HepG2 (cell line): Measurements from ENCODE around the gene PNPLA1.

Source experiments
- CBFB ChIP-seq: sonication (generic); formaldehyde crosslinking; IDR thresholded peaks from 2 replicates; pipeline ENCODE4 v1.4.0; 2020; ENCODE audit warnings: missing genetic modification reagents
- CCAR2 ChIP-seq: fragments of 200-400 bp; formaldehyde crosslinking; optimal IDR thresholded peaks from 2 replicates; pipeline ENCODE3; 2018; ENCODE audit warnings: low read depth, mild to moderate bottlenecking, low read length, moderate library complexity
- CREM ChIP-seq, 2 experiments: sonication (generic) in 1 of 2; formaldehyde crosslinking in 1 of 2; IDR thresholded peaks; 2 replicates each; pipeline versions ENCODE4 v1.4.0 to v1.6.1; 2016 to 2020; ENCODE audit warnings: antibody characterized with exemption in 1 of 2, mild to moderate bottlenecking in 1 of 2, missing genetic modification reagents in 1 of 2
- CTCF ChIP-seq: sonication (generic); formaldehyde crosslinking; IDR thresholded peaks from 2 replicates; pipeline ENCODE4 v1.5.0; 2020; ENCODE audit warnings: mild to moderate bottlenecking, missing genetic modification reagents, moderate library complexity
- NR2F2 ChIP-seq: IDR thresholded peaks from 2 replicates; pipeline ENCODE4 v1.6.1; 2012; ENCODE audit warnings: low read depth, inconsistent platforms, borderline replicate concordance
- RAD21 ChIP-seq: fragments of 450-650 bp; formaldehyde crosslinking; IDR thresholded peaks from 2 replicates; pipeline ENCODE4 v1.5.0; 2020; ENCODE audit warnings: mild to moderate bottlenecking
- REST ChIP-seq, 2 experiments: IDR thresholded peaks; 2 replicates each; pipeline ENCODE4 v1.6.1; 2011 to 2012; ENCODE audit warnings: low read length in 2 of 2, borderline replicate concordance in 1 of 2, low read depth in 1 of 2, mild to moderate bottlenecking in 1 of 2, moderate library complexity in 1 of 2
- TAF1 ChIP-seq: sonication (generic); formaldehyde crosslinking; IDR thresholded peaks from 2 replicates; pipeline ENCODE4 v1.4.0; 2020; ENCODE audit warnings: missing genetic modification reagents
- ZBTB7A ChIP-seq: sonication (generic); formaldehyde crosslinking; IDR thresholded peaks from 2 replicates; pipeline ENCODE4 v1.8.0; 2022; ENCODE audit warnings: mild to moderate bottlenecking, missing genetic modification reagents
- ZNF17 ChIP-seq: sonication (generic); formaldehyde crosslinking; IDR thresholded peaks from 2 replicates; pipeline ENCODE4 v1.5.0; 2020; ENCODE audit warnings: mild to moderate bottlenecking, missing genetic modification reagents
- ZNF292 ChIP-seq: sonication (generic); formaldehyde crosslinking; IDR thresholded peaks from 2 replicates; pipeline ENCODE4 v1.8.1; 2022; ENCODE audit warnings: mild to moderate bottlenecking, low read depth, missing genetic modification reagents, borderline replicate concordance
- ZNF513 ChIP-seq: sonication (generic); formaldehyde crosslinking; conservative IDR thresholded peaks from 2 replicates; pipeline ENCODE4 v1.5.0; 2020; ENCODE audit warnings: missing genetic modification reagents
- ZNF629 ChIP-seq: sonication (generic); formaldehyde crosslinking; conservative IDR thresholded peaks from 2 replicates; pipeline ENCODE4 v1.5.0; 2020; ENCODE audit warnings: missing genetic modification reagents
- ZNF850 ChIP-seq: sonication (generic); formaldehyde crosslinking; conservative IDR thresholded peaks from 2 replicates; pipeline ENCODE4 v1.9.0; 2021; ENCODE audit warnings: mild to moderate bottlenecking, missing genetic modification reagents

- TF ChIP-seq CREM (IDR thresholded peaks at IDR 0.05) (no peak), CREM (CRISPR knock-in tag; IDR thresholded peaks at IDR 0.05) (no peak), ZNF513 (CRISPR knock-in tag) (no peak), ZNF850 (CRISPR knock-in tag) (no peak), CTCF (CRISPR knock-in tag) (no peak), ZBTB7A (CRISPR knock-in tag) (no peak), REST (IDR thresholded peaks at IDR 0.05; ENCODE audit: borderline replicate concordance in 1 of 2, low read depth in 1 of 2, low read length in 2 of 2) (no peak), ZNF629 (no peak), ZNF17 (CRISPR knock-in tag) (no peak), NR2F2 (no peak), TAF1 (CRISPR knock-in tag) (no peak), RAD21 (CRISPR knock-in tag) (no peak), ZNF292 (CRISPR knock-in tag) (no peak), CBFB (CRISPR knock-in tag) (no peak), CCAR2 (no peak)
These were observed 48.2 kb upstream of the PNPLA1 start for GRCh38 chr6:36221674-36222073.
